NB4 (cell line): ENCODE results near the gene BMPR2.

Experiments
- POLR2A ChIP-seq: IDR thresholded peaks from 2 replicates; pipeline ENCODE4 v1.6.1; 2011; ENCODE audit warnings: mild to moderate bottlenecking; ENCODE audit not compliant: insufficient read length; ENCODE audit errors: extremely low read depth
- TF ChIP-seq, protein P1 (sequence below): IDR thresholded peaks from one replicate; pipeline ENCODE4 v1.5.1; 2012; ENCODE audit warnings: low read depth, low read length
- TF ChIP-seq, protein P2 (sequence below): IDR thresholded peaks from 2 replicates; pipeline ENCODE4 v1.6.1; 2011; ENCODE audit warnings: low read depth, low read length

DNA sequence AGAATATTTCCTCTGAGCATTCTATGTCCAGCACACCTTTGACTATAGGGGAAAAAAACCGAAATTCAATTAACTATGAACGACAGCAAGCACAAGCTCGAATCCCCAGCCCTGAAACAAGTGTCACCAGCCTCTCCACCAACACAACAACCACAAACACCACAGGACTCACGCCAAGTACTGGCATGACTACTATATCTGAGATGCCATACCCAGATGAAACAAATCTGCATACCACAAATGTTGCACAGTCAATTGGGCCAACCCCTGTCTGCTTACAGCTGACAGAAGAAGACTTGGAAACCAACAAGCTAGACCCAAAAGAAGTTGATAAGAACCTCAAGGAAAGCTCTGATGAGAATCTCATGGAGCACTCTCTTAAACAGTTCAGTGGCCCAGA lies 179.2 kb downstream of the BMPR2 start:
- no peak for TF ChIP-seq POLR2A
- TF ChIP-seq, protein P1, sequence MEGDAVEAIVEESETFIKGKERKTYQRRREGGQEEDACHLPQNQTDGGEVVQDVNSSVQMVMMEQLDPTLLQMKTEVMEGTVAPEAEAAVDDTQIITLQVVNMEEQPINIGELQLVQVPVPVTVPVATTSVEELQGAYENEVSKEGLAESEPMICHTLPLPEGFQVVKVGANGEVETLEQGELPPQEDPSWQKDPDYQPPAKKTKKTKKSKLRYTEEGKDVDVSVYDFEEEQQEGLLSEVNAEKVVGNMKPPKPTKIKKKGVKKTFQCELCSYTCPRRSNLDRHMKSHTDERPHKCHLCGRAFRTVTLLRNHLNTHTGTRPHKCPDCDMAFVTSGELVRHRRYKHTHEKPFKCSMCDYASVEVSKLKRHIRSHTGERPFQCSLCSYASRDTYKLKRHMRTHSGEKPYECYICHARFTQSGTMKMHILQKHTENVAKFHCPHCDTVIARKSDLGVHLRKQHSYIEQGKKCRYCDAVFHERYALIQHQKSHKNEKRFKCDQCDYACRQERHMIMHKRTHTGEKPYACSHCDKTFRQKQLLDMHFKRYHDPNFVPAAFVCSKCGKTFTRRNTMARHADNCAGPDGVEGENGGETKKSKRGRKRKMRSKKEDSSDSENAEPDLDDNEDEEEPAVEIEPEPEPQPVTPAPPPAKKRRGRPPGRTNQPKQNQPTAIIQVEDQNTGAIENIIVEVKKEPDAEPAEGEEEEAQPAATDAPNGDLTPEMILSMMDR, result no peak
- TF ChIP-seq, protein P2, sequence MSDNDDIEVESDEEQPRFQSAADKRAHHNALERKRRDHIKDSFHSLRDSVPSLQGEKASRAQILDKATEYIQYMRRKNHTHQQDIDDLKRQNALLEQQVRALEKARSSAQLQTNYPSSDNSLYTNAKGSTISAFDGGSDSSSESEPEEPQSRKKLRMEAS, result no peak
